Measurements from ENCODE around the gene UNC13B. TPM values are rescaled to one million over a fixed set of nuclear protein-coding genes. Genes with fewer than 3 reads are reported as not detected.

UNC13B gene
- total RNA-seq, 4 donors from 2014 or later, result 20.2 to 36.8 (median 29.0) TPM

- 68 to 74% methylated on average over 2 of the region's 2 CpGs for WGBS, 2 donors
- Histone ChIP-seq H3K4me3 (no peak overlapping the region), H3K4me1 (peaks cover 0 to 2% (median under 1%) of the 10 kb centered on the region in 3 donors), H3K27ac (no peak overlapping the region), H3K36me3 (peaks cover 0 to 21% (median 0%) of the 10 kb centered on the region in 3 donors), H3K9me3 (no peaks in the 10 kb centered on the region), H3K27me3 (no peaks in the 10 kb centered on the region)
- intact Hi-C loops (cut with DNase I), result no loop called here
- DNase-seq, result no peak
- TF ChIP-seq POLR2A (IDR thresholded peaks at IDR 0.05), result no peak
- no peak for TF ChIP-seq CTCF (IDR thresholded peaks at IDR 0.05)
Measured at GRCh38 chr9:35293376-35293964, 131.7 kb downstream of the UNC13B start.

- no peak for DNase-seq
- no peak for TF ChIP-seq CTCF (IDR thresholded peaks at IDR 0.05)
- TF ChIP-seq POLR2A (IDR thresholded peaks at IDR 0.05), result no peak
- Histone ChIP-seq H3K9me3 (no peaks in the 10 kb centered on the region), H3K27ac (no peak overlapping the region), H3K4me3 (no peak overlapping the region), H3K27me3 (no peaks in the 10 kb centered on the region), H3K4me1 (no peaks in the 10 kb centered on the region), H3K36me3 (peaks cover 0 to 21% (median 0%) of the 10 kb centered on the region in 3 donors)
- 88 to 95% methylated on average over 6 of the region's 6 CpGs for WGBS, 2 donors
- intact Hi-C loops (cut with DNase I), result no loop called here
Measured at GRCh38 chr9:35294066-35294465, 132.3 kb downstream of the UNC13B start.

- intact Hi-C loops (cut with DNase I), result no loop called here
- WGBS, 2 donors, result 87 to 88% methylated on average over 6 of the region's 6 CpGs
- no peak overlapping the region for H3K27ac ChIP-seq
- no peaks in the 10 kb centered on the region for H3K4me1 ChIP-seq
- no peak for DNase-seq
- TF ChIP-seq POLR2A (IDR thresholded peaks at IDR 0.05) (no peak), CTCF (IDR thresholded peaks at IDR 0.05) (no peak)
- no peak overlapping the region for H3K4me3 ChIP-seq
- H3K9me3 ChIP-seq, result no peaks in the 10 kb centered on the region
- peaks cover 0 to 21% (median 0%) of the 10 kb centered on the region in 3 donors for H3K36me3 ChIP-seq
- no peaks in the 10 kb centered on the region for H3K27me3 ChIP-seq
Measured at GRCh38 chr9:35294556-35294955, 132.7 kb downstream of the UNC13B start.

GRCh38 chr9:35295369-35296036, 133.7 kb downstream of the UNC13B start:
- no peak overlapping the region for H3K27ac ChIP-seq
- TF ChIP-seq CTCF (IDR thresholded peaks at IDR 0.05) (no peak), POLR2A (IDR thresholded peaks at IDR 0.05) (no peak)
- H3K9me3 ChIP-seq, result no peaks in the 10 kb centered on the region
- WGBS, 2 donors, result 90% methylated on average over 13 of the region's 13 CpGs
- H3K4me1 ChIP-seq, result no peaks in the 10 kb centered on the region
- intact Hi-C loops (cut with DNase I), result no loop called here
- no peaks in the 10 kb centered on the region for H3K27me3 ChIP-seq
- H3K4me3 ChIP-seq, result no peak overlapping the region
- H3K36me3 ChIP-seq, result peaks cover 0 to 23% (median 0%) of the 10 kb centered on the region in 3 donors
- no peak for DNase-seq

- TF ChIP-seq POLR2A (IDR thresholded peaks at IDR 0.05), result no peak
- TF ChIP-seq CTCF (IDR thresholded peaks at IDR 0.05), result no peak
Measured at GRCh38 chr9:35303567-35303966, 141.8 kb downstream of the UNC13B start.

More at GRCh38 chr9:35303567-35303966, 141.8 kb downstream of the UNC13B start:
- H3K4me3 ChIP-seq, result no peak overlapping the region
- no peaks in the 10 kb centered on the region for H3K27me3 ChIP-seq
- intact Hi-C loops (cut with DNase I), result no loop called here
- peaks cover 0 to 4% (median 0%) of the 10 kb centered on the region in 3 donors for H3K36me3 ChIP-seq
- H3K27ac ChIP-seq, result no peak overlapping the region
- H3K4me1 ChIP-seq, result no peaks in the 10 kb centered on the region
- no peaks in the 10 kb centered on the region for H3K9me3 ChIP-seq
- 74 to 77% methylated on average over 1 of the region's 1 CpG for WGBS, 2 donors
- no peak for DNase-seq
